H1 (cell line): ENCODE data around the gene ZFAND6. TPM values are rescaled to one million over a fixed set of nuclear protein-coding genes. Genes with fewer than 3 reads are reported as not detected.

Experiments used
- CTCF ChIA-PET: fragments of 300-600 bp; sonication (Branson Sonifier 250); formaldehyde crosslinking; loops from one replicate; lab custom pipeline; 2021; ENCODE audit not compliant: partially characterized antibody; lab: Charles Lee
- POLR2A ChIA-PET: fragments of 300-600 bp; sonication (Branson Sonifier 250); formaldehyde crosslinking; loops from one replicate; lab custom pipeline; 2021; ENCODE audit warnings: inconsistent platforms; ENCODE audit not compliant: partially characterized antibody; lab: Charles Lee
- DNase-seq, 2 experiments: peaks; one replicate each; pipeline versions ENCODE4 v3.0.0 to v3.0.0-alpha.2; 2010 to 2022; ENCODE audit warnings: low spot score in 2 of 2, low read depth in 1 of 2, mixed read lengths in 1 of 2
- FAIRE-seq: peaks from 2 replicates; lab custom pipeline; 2011; peaks lifted over from hg19 to GRCh38; lab: Jason Lieb, UNC
- H2AFZ ChIP-seq: 2 replicates; pipeline ENCODE4 v1.8.1; 2012; ENCODE audit warnings: low read length, inconsistent platforms
- H2AK5ac ChIP-seq: 2 replicates; pipeline ENCODE4 v1.6.1; 2013; ENCODE audit warnings: low read depth, low read length
- H2BK120ac ChIP-seq: replicated peaks from 2 replicates; pipeline ENCODE3; 2013; ENCODE audit warnings: low read depth, low read length, inconsistent platforms
- H2BK12ac ChIP-seq: 2 replicates; pipeline ENCODE4 v1.6.1; 2013; ENCODE audit warnings: low read depth, low read length
- H2BK15ac ChIP-seq: 2 replicates; pipeline ENCODE4 v1.6.1; 2013; ENCODE audit warnings: low read length
- H2BK20ac ChIP-seq: 2 replicates; pipeline ENCODE4 v1.6.1; 2013; ENCODE audit warnings: low read length
- H2BK5ac ChIP-seq: 2 replicates; pipeline ENCODE4 v1.6.1; 2013; ENCODE audit warnings: low read depth, low read length
- H3K14ac ChIP-seq: 2 replicates; pipeline ENCODE4 v1.6.1; 2013; ENCODE audit warnings: inconsistent platforms; ENCODE audit not compliant: insufficient read length
- H3K18ac ChIP-seq: 2 replicates; pipeline ENCODE4 v1.6.1; 2013; ENCODE audit warnings: low read length; ENCODE audit errors: extremely low read depth
- H3K23ac ChIP-seq: 2 replicates; pipeline ENCODE4 v1.6.1; 2013; ENCODE audit warnings: inconsistent platforms; ENCODE audit not compliant: insufficient read length
- H3K23me2 ChIP-seq: 2 replicates; pipeline ENCODE4 v1.6.1; 2013; ENCODE audit warnings: low read depth, low read length
- H3K27ac ChIP-seq: 2 replicates; pipeline ENCODE4 v1.6.1; 2011; ENCODE audit warnings: low read depth, low read length, inconsistent platforms
- H3K27me3 ChIP-seq, 4 experiments: replicated peaks in 1 of 4; 1 replicate in 1 of 4; 2 replicates in 3 of 4; pipeline versions ENCODE4 v1.6.1 to v1.8.1; 2011 to 2013; ENCODE audit warnings: low read length in 3 of 4, mild to moderate bottlenecking in 3 of 4, inconsistent platforms in 2 of 4, mixed read lengths in 2 of 4, moderate library complexity in 1 of 4; ENCODE audit not compliant: control insufficient read depth in 3 of 4, insufficient read depth in 3 of 4; ENCODE audit errors: extremely low read depth in 1 of 4
- H3K36me3 ChIP-seq, 4 experiments: 2 replicates each; pipeline versions ENCODE4 v1.6.1 to v1.8.1; 2011 to 2013; ENCODE audit warnings: mild to moderate bottlenecking in 4 of 4, low read length in 3 of 4, moderate library complexity in 2 of 4, control low read depth in 1 of 4, inconsistent platforms in 1 of 4; ENCODE audit not compliant: insufficient read depth in 4 of 4, control insufficient read depth in 2 of 4
- H3K4ac ChIP-seq: replicated peaks from 2 replicates; pipeline ENCODE3; 2013; ENCODE audit warnings: low read length, low read depth, mixed read lengths, inconsistent platforms; ENCODE audit not compliant: insufficient read length
- H3K4me1 ChIP-seq, 4 experiments: replicated peaks in 1 of 4; 1 replicate in 1 of 4; 2 replicates in 3 of 4; pipeline versions ENCODE4 v1.6.1 to v1.8.1; 2011 to 2013; ENCODE audit warnings: low read length in 3 of 4, inconsistent platforms in 2 of 4, mixed read lengths in 1 of 4; ENCODE audit not compliant: insufficient read depth in 4 of 4, control insufficient read depth in 3 of 4
- H3K4me2 ChIP-seq, 2 experiments: 2 replicates each; pipeline versions ENCODE4 v1.6.1 to v1.8.1; 2011 to 2013; ENCODE audit warnings: low read depth in 2 of 2, low read length in 2 of 2, control low read depth in 1 of 2, inconsistent platforms in 1 of 2, mild to moderate bottlenecking in 1 of 2; ENCODE audit not compliant: insufficient read depth in 1 of 2
- H3K4me3 ChIP-seq, 4 experiments: fragments of 200-600, 300-600 bp in 1 of 4; sonication (generic), shearing (Covaris generic), sonication (Bioruptor Twin) in 1 of 4; 2 replicates each; pipeline versions ENCODE4 v1.5.1 to v1.8.1; 2011 to 2016; ENCODE audit warnings: low read length in 4 of 4, low read depth in 3 of 4, control low read depth in 2 of 4, inconsistent platforms in 2 of 4, mild to moderate bottlenecking in 2 of 4, mixed read lengths in 1 of 4, moderate library complexity in 1 of 4; ENCODE audit not compliant: insufficient read depth in 2 of 4; ENCODE audit errors: extremely low read depth in 1 of 4
- H3K56ac ChIP-seq: replicated peaks from 2 replicates; pipeline ENCODE3; 2013; ENCODE audit warnings: low read depth, mild to moderate bottlenecking, mixed read lengths, low read length, inconsistent platforms; ENCODE audit not compliant: insufficient read length
- H3K79me1 ChIP-seq: 2 replicates; pipeline ENCODE4 v1.6.1; 2013; ENCODE audit warnings: low read depth, low read length, control low read depth
- H3K79me2 ChIP-seq, 2 experiments: 2 replicates each; pipeline versions ENCODE4 v1.6.1 to v1.8.1; 2012 to 2013; ENCODE audit warnings: low read length in 2 of 2, mild to moderate bottlenecking in 2 of 2, inconsistent platforms in 1 of 2; ENCODE audit not compliant: insufficient read depth in 2 of 2, control insufficient read depth in 1 of 2
- H3K9ac ChIP-seq, 4 experiments: replicated peaks in 1 of 4; 1 replicate in 1 of 4; 2 replicates in 3 of 4; pipeline versions ENCODE4 v1.6.1 to v1.8.1; 2011 to 2013; ENCODE audit warnings: low read depth in 3 of 4, low read length in 3 of 4, control low read depth in 2 of 4, mild to moderate bottlenecking in 2 of 4, moderate library complexity in 2 of 4, inconsistent platforms in 1 of 4; ENCODE audit errors: extremely low read depth in 1 of 4
- H3K9me3 ChIP-seq, 2 experiments: 2 replicates each; pipeline versions ENCODE4 v1.6.1 to v1.8.1; 2012 to 2013; ENCODE audit warnings: mild to moderate bottlenecking in 2 of 2, moderate library complexity in 2 of 2, control low read depth in 1 of 2, inconsistent platforms in 1 of 2, low read depth in 1 of 2, low read length in 1 of 2, mixed read lengths in 1 of 2; ENCODE audit not compliant: insufficient read depth in 2 of 2
- H4K20me1 ChIP-seq, 2 experiments: replicated peaks in 1 of 2; 2 replicates each; pipeline versions ENCODE3 to v1.8.1; 2011 to 2013; ENCODE audit warnings: inconsistent platforms in 2 of 2, low read length in 2 of 2, mild to moderate bottlenecking in 1 of 2; ENCODE audit not compliant: insufficient read depth in 2 of 2, control insufficient read depth in 1 of 2
- H4K5ac ChIP-seq: 2 replicates; pipeline ENCODE4 v1.6.1; 2013; ENCODE audit warnings: low read length, low read depth, mixed read lengths, inconsistent platforms; ENCODE audit not compliant: insufficient read length
- H4K8ac ChIP-seq: 2 replicates; pipeline ENCODE4 v1.8.0; 2013; ENCODE audit warnings: mild to moderate bottlenecking, moderate library complexity, low read length, inconsistent platforms; ENCODE audit not compliant: insufficient read depth; ENCODE audit errors: extremely low read depth
- H4K91ac ChIP-seq: replicated peaks from 2 replicates; pipeline ENCODE3; 2013; ENCODE audit warnings: low read length, mixed read lengths, inconsistent platforms; ENCODE audit not compliant: insufficient read length
- BACH1 ChIP-seq: IDR thresholded peaks from 2 replicates; pipeline ENCODE4 v1.6.1; 2012; ENCODE audit warnings: low read length, improper control_type of control experiment
- CEBPB ChIP-seq: IDR thresholded peaks from 2 replicates; pipeline ENCODE4 v1.6.1; 2012; ENCODE audit warnings: low read depth, low read length
- CTBP2 ChIP-seq: IDR thresholded peaks from 2 replicates; pipeline ENCODE4 v1.7.0; 2011; ENCODE audit warnings: borderline replicate concordance, mild to moderate bottlenecking, moderate library complexity, mixed read lengths, low read length; ENCODE audit not compliant: insufficient read depth, insufficient read length
- GTF2F1 ChIP-seq: IDR thresholded peaks from 2 replicates; pipeline ENCODE4 v1.6.1; 2012; ENCODE audit warnings: low read depth, low read length, improper control_type of control experiment, borderline replicate concordance
- HDAC2 ChIP-seq, 2 experiments: fragments of 300-600 bp in 1 of 2; sonication (generic) in 1 of 2; IDR thresholded peaks; 2 replicates each; pipeline ENCODE4 v1.6.1; 2011 to 2012; ENCODE audit warnings: low read depth in 2 of 2, low read length in 2 of 2, mild to moderate bottlenecking in 2 of 2, moderate library complexity in 2 of 2, borderline replicate concordance in 1 of 2, inconsistent platforms in 1 of 2
- JUN ChIP-seq: IDR thresholded peaks from 2 replicates; pipeline ENCODE4 v1.6.1; 2011; ENCODE audit warnings: low read depth, mild to moderate bottlenecking, improper control_type of control experiment, low read length
- NANOG ChIP-seq: IDR thresholded peaks from 2 replicates; pipeline ENCODE4 v1.6.1; 2011; ENCODE audit warnings: low read length, low read depth, mild to moderate bottlenecking, inconsistent platforms; ENCODE audit not compliant: insufficient read depth, poor library complexity, severe bottlenecking
- SP1 ChIP-seq: IDR thresholded peaks from 2 replicates; pipeline ENCODE4 v1.6.1; 2011; ENCODE audit warnings: low read depth, low read length
- SRF ChIP-seq: IDR thresholded peaks from 2 replicates; pipeline ENCODE4 v1.6.1; 2011; ENCODE audit warnings: mild to moderate bottlenecking, low read depth, low read length, moderate library complexity
- TEAD4 ChIP-seq: IDR thresholded peaks from 2 replicates; pipeline ENCODE4 v1.6.1; 2012; ENCODE audit warnings: low read depth, low read length, inconsistent platforms, mixed read lengths
- WGBS, 2 experiments: shearing (Covaris generic) in 1 of 2; methylation state at CpG; one replicate each; pipeline versions ENCODE4 v1.1.6 to v1.1.7; 2013 to 2015; ENCODE audit warnings: low lambda C conversion rate in 2 of 2, mixed read lengths in 2 of 2, inconsistent platforms in 1 of 2, low coverage in 1 of 2, missing lambda C conversion rate in 1 of 2; ENCODE audit not compliant: insufficient replicate concordance in 2 of 2, insufficient coverage in 1 of 2, insufficient read length in 1 of 2; ENCODE audit errors: extremely low coverage in 1 of 2, missing lambda C conversion rate in 1 of 2; 5-methylcytosine and 5-hydroxymethylcytosine counted together
- polyA plus RNA-seq, 7 experiments: library from polyadenylated mRNA; depleted of rRNA in 3 of 7; stranded (reverse) in 5 of 7; unstranded in 2 of 7; fragments of >200 nt in 5 of 7; fragments of 200-250 nt in 2 of 7; gene quantifications; 1 replicate in 5 of 7; 2 replicates in 1 of 7; 4 replicates in 1 of 7; pipeline versions ENCODE4 v1.2.1 to v1.2.3, GENCODE V29; 2011 to 2013; ENCODE audit warnings: missing spikeins in 2 of 7, mixed read lengths in 2 of 7
- total RNA-seq: library from RNA; stranded (reverse); fragmentation: NEBNext Ultra II Directional; extraction: Animal tissue kit (Norgen Biotek cat#: 25700); gene quantifications from 2 replicates; pipeline ENCODE4 v1.2.1, GENCODE V29; 2021
- TF ChIP-seq, protein P1 (sequence below): IDR thresholded peaks from 2 replicates; pipeline ENCODE4 v1.6.1; 2011; ENCODE audit warnings: low read length, improper control_type of control experiment

Gene ZFAND6
- total and polyA plus RNA-seq, 2 of the 8 experiments (the other 6 are each of a cell fraction or from before 2014, with no cell fraction given), result 136 to 237 TPM

GRCh38 chr15:80179025-80179759, 119.7 kb downstream of the ZFAND6 start:
- no peak overlapping the region; the same call in 1 of the 2 replicates for H2BK5ac ChIP-seq
- H3K9ac ChIP-seq, result no peak overlapping the region
- no peak overlapping the region for H3K23ac ChIP-seq
- H4K91ac ChIP-seq, result no peak overlapping the region
- no peaks in the 10 kb centered on the region for H3K9me3 ChIP-seq
- FAIRE-seq, result no peak
- H4K5ac ChIP-seq, result no peak overlapping the region
- H2BK15ac ChIP-seq, result no peak overlapping the region
- no peaks in the 10 kb centered on the region for H3K4me1 ChIP-seq
- H3K23me2 ChIP-seq, result no peaks in the 10 kb centered on the region
- H2BK12ac ChIP-seq, result no peak overlapping the region
- H2BK20ac ChIP-seq, result no peak overlapping the region
- no peak for DNase-seq
- no peak overlapping the region for H3K14ac ChIP-seq
- 96% methylated on average over 17 of the region's 17 CpGs; no CpG with 5 or more reads in 1 of the 2 experiments for WGBS, 2 experiments
- no peak overlapping the region for H3K56ac ChIP-seq
- H3K36me3 ChIP-seq, result 0 out of 8 replicates have a peak, but pooled peaks cover 0 to 2% (median 0%) of the 10 kb centered on the region in 4 experiments
- H3K27ac ChIP-seq, result no peak overlapping the region
- no peak overlapping the region for H4K8ac ChIP-seq
- no peak overlapping the region for H3K4me2 ChIP-seq
- H2AK5ac ChIP-seq, result no peak overlapping the region
- H3K79me1 ChIP-seq, result no peaks in the 10 kb centered on the region
- no peaks in the 10 kb centered on the region for H3K79me2 ChIP-seq
- TF ChIP-seq BACH1 (no peak), CTBP2 (no peak), SRF (no peak), NANOG (no peak), GTF2F1 (no peak), SP1 (no peak), CEBPB (no peak), TEAD4 (no peak), JUN (no peak), HDAC2 (IDR thresholded peaks at IDR 0.05; ENCODE audit: borderline replicate concordance in 1 of 2, low read depth in 2 of 2, low read length in 2 of 2) (no peak)
- TF ChIP-seq, protein P1, sequence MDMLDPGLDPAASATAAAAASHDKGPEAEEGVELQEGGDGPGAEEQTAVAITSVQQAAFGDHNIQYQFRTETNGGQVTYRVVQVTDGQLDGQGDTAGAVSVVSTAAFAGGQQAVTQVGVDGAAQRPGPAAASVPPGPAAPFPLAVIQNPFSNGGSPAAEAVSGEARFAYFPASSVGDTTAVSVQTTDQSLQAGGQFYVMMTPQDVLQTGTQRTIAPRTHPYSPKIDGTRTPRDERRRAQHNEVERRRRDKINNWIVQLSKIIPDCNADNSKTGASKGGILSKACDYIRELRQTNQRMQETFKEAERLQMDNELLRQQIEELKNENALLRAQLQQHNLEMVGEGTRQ, result no peak
- no peak overlapping the region for H3K4me3 ChIP-seq
- no peaks in the 10 kb centered on the region for H3K27me3 ChIP-seq
- H3K4ac ChIP-seq, result no peak overlapping the region
- ChIA-PET CTCF (interaction anchor here (0.5 to 3.2 kb wide), 12 partner anchors 6 to 1298 kb away, joined by 3 to 12 read pairs (median 4); no protein-coding TSS in a partner anchor), POLR2A (interaction anchor here (1.0 kb wide), 1 partner anchor 8 kb away, joined by 4 read pairs; no protein-coding TSS in a partner anchor)
- no peak overlapping the region for H2AFZ ChIP-seq
- no peak overlapping the region for H2BK120ac ChIP-seq
- H4K20me1 ChIP-seq, result no peaks in the 10 kb centered on the region
- no peak overlapping the region for H3K18ac ChIP-seq
